HG02870 (cell line): ENCODE measurements around the gene SEMA5A.

Source experiments
- ATAC-seq: cut with Tn5 transposase; IDR thresholded peaks from one replicate; pipeline ENCODE4 v1.9.1; 2021; ENCODE audit warnings: mild to moderate bottlenecking, moderate library complexity; ENCODE audit not compliant: unreplicated experiment

SEMA5A gene

GRCh38 chr5:9051779-9052178 is 494.1 kb downstream of the SEMA5A start:
- no peak for ATAC-seq

GRCh38 chr5:9047932-9048331 is 497.9 kb downstream of the SEMA5A start:
- no peak for ATAC-seq

GRCh38 chr5:9046756-9047481 is 499.0 kb downstream of the SEMA5A start:
- no peak for ATAC-seq

- ATAC-seq, result no peak
Measured at GRCh38 chr5:9045946-9046345, 499.9 kb downstream of the SEMA5A start.

GRCh38 chr5:9042241-9042640 is 503.6 kb downstream of the SEMA5A start:
- no peak for ATAC-seq

- ATAC-seq, result no peak
Measured at GRCh38 chr5:9040475-9040874, 505.4 kb downstream of the SEMA5A start.

- ATAC-seq, result no peak
Measured at GRCh38 chr5:9037048-9037447, 508.8 kb downstream of the SEMA5A start.

- ATAC-seq, result no peak
Measured at GRCh38 chr5:9035346-9035745, 510.5 kb downstream of the SEMA5A start.

- ATAC-seq, result no peak
Measured at GRCh38 chr5:9034649-9035048, 511.2 kb downstream of the SEMA5A start.

GRCh38 chr5:9033524-9033923 is 512.4 kb downstream of the SEMA5A start:
- ATAC-seq, result no peak

GRCh38 chr5:9025942-9026341 is 519.9 kb downstream of the SEMA5A start:
- no peak for ATAC-seq

GRCh38 chr5:9020996-9021395 is 524.9 kb downstream of the SEMA5A start:
- ATAC-seq, result no peak

GRCh38 chr5:9015937-9016270 is 530.0 kb downstream of the SEMA5A start:
- ATAC-seq, result no peak

GRCh38 chr5:9015260-9015936 is 530.5 kb downstream of the SEMA5A start:
- no peak for ATAC-seq

- ATAC-seq, result no peak
Measured at GRCh38 chr5:9013147-9013546, 532.7 kb downstream of the SEMA5A start.

- no peak for ATAC-seq
Measured at GRCh38 chr5:9009931-9010651, 535.8 kb downstream of the SEMA5A start.

GRCh38 chr5:8997542-8998070 is 548.3 kb downstream of the SEMA5A start:
- no peak for ATAC-seq

- no peak for ATAC-seq
Measured at GRCh38 chr5:8993031-8993430, 552.8 kb downstream of the SEMA5A start.
